Measurements from ENCODE around the gene DDHD1. TPM values are rescaled to one million over a fixed set of nuclear protein-coding genes. Genes with fewer than 3 reads are reported as not detected.

The DDHD1 gene
- total RNA-seq, 1 experiment from 2014 or later, result 15.7 TPM

- Histone ChIP-seq H3T11ph (ENCODE audit: low read length) (no peak overlapping the region), H2BK120ac (ENCODE audit: low read depth, low read length, poor library complexity, severe bottlenecking) (no peak overlapping the region), H2AK5ac (ENCODE audit: insufficient read length, low read length) (no peak overlapping the region), H3K14ac (ENCODE audit: insufficient read depth, low read length) (no peak overlapping the region), H4K91ac (ENCODE audit: insufficient read length, low read depth, low read length) (no peak overlapping the region), H2BK12ac (ENCODE audit: insufficient read length, low read depth, low read length) (no peak overlapping the region), H2BK5ac (ENCODE audit: insufficient read length, low read length) (no peak overlapping the region), H3K4me1 (ENCODE audit: insufficient read depth, low read length) (no peaks in the 10 kb centered on the region; the same call in 1 of the 2 replicates), H3K23ac (ENCODE audit: insufficient read length, low read depth, low read length) (no peak overlapping the region), H3K79me1 (ENCODE audit: insufficient read depth, low read depth, low read length, poor library complexity, severe bottlenecking) (no peaks in the 10 kb centered on the region), H3K18ac (ENCODE audit: insufficient read length, low read depth, low read length) (no peak overlapping the region), H3K79me2 (ENCODE audit: insufficient read depth, low read length) (no peaks in the 10 kb centered on the region), H3K4me2 (ENCODE audit: insufficient read depth, insufficient read length, low read length) (no peak overlapping the region), H2BK15ac (ENCODE audit: low read depth, low read length) (no peak overlapping the region), H3K27ac (ENCODE audit: insufficient read length, low read depth, low read length) (no peak overlapping the region), H3K23me2 (ENCODE audit: insufficient read length, low read depth, low read length, poor library complexity, severe bottlenecking) (no peaks in the 10 kb centered on the region), H3K4ac (ENCODE audit: low read depth, low read length) (no peak overlapping the region), H3K9ac (ENCODE audit: extremely low read depth, insufficient read length, low read length) (no peak overlapping the region), H4K20me1 (ENCODE audit: control insufficient read depth, insufficient read depth, insufficient read length) (no peaks in the 10 kb centered on the region), H2AFZ (ENCODE audit: low read length) (no peak overlapping the region), H3K9me3 (ENCODE audit: control insufficient read depth, low read depth, low read length) (no peaks in the 10 kb centered on the region), H4K8ac (replicated peaks; ENCODE audit: insufficient read length, low read depth, low read length) (no peak overlapping the region), H3K27me3 (ENCODE audit: insufficient read depth, low read length) (no peaks in the 10 kb centered on the region), H4K5ac (ENCODE audit: insufficient read length, low read depth, low read length) (no peak overlapping the region), H3K56ac (ENCODE audit: insufficient read length, low read depth, low read length) (no peak overlapping the region), H2BK20ac (ENCODE audit: low read depth, low read length, poor library complexity, severe bottlenecking) (no peak overlapping the region)
- no peaks in the 10 kb centered on the region for H3K9me3 Mint-ChIP-seq
- H3K4me3 Mint-ChIP-seq, result no peak overlapping the region
- peaks cover 18 to 19% of the 10 kb centered on the region in 2 experiments for H3K4me1 Mint-ChIP-seq
- TF ChIP-seq CTCF (conservative IDR thresholded peaks at IDR 0.05), result peak; percentile 42; the same call in 2 of the 3 replicates
- no peak overlapping the region; a peak in 1 of 7 replicates for H3K27ac Mint-ChIP-seq
- WGBS (ENCODE audit: extremely low coverage, insufficient read length, low lambda C conversion rate), result no CpG with 5 or more reads among the region's 4 CpGs
- no peaks in the 10 kb centered on the region for H3K36me3 Mint-ChIP-seq (ENCODE audit: insufficient read depth in 1 of 3, low read depth in 3 of 3)
- no peaks in the 10 kb centered on the region for H3K27me3 Mint-ChIP-seq (ENCODE audit: low read depth)
- peak; percentile 38 for DNase-seq
Observed at GRCh38 chr14:53006931-53007562, 146.1 kb downstream of the DDHD1 start.
